ENCODE data around the gene DLL3. TPM values are rescaled to one million over a fixed set of nuclear protein-coding genes. Genes with fewer than 3 reads are reported as not detected.

DLL3 gene
- total RNA-seq, 4 donors from 2014 or later, result not detected

- 33% methylated on average over 10 of the region's 10 CpGs for WGBS, 2 donors
- peak overlapping the region; percentile 67 to 88 (median 86) for H3K27ac ChIP-seq
- H3K4me3 ChIP-seq, result peak overlapping the region; percentile 81 to 96 (median 85)
- no peaks in the 10 kb centered on the region for H3K9me3 ChIP-seq
- no peaks in the 10 kb centered on the region for H3K27me3 ChIP-seq
- TF ChIP-seq POLR2A (IDR thresholded peaks at IDR 0.05), result no peak
- TF ChIP-seq EP300 (IDR thresholded peaks at IDR 0.05), result no peak
- no peak for TF ChIP-seq CTCF (IDR thresholded peaks at IDR 0.05)
- peaks cover 0 to 52% (median 0%) of the 10 kb centered on the region in 3 donors for H3K36me3 ChIP-seq
- H3K4me1 ChIP-seq, result peaks cover 0 to 23% (median 15%) of the 10 kb centered on the region in 4 donors
- DNase-seq (ENCODE audit: low spot score in 2 of 2), result no peak
Measured at GRCh38 chr19:39479916-39480315, 18.8 kb upstream of the DLL3 start.

- TF ChIP-seq CTCF (IDR thresholded peaks at IDR 0.05) (peak in 1 of 5 experiments; percentile 58), POLR2A (IDR thresholded peaks at IDR 0.05) (peak in 1 of 2 donors; percentile 63), EP300 (IDR thresholded peaks at IDR 0.05) (peak; percentile 93 to 96)
- Histone ChIP-seq H3K36me3 (peaks cover 3 to 52% (median 3%) of the 10 kb centered on the region in 3 donors), H3K9me3 (no peaks in the 10 kb centered on the region), H3K4me1 (peaks cover 0 to 23% (median 15%) of the 10 kb centered on the region in 4 donors), H3K4me3 (peak within 1 kb of the TSS; percentile 81 to 96 (median 85)), H3K27ac (peak within 1 kb of the TSS; percentile 67 to 88 (median 86)), H3K27me3 (no peaks in the 10 kb centered on the region)
- peak; percentile 98 for DNase-seq (ENCODE audit: low spot score in 2 of 2)
- WGBS, 2 donors, result 0% methylated on average over 32 to 46 of the region's 62 CpGs
Measured at GRCh38 chr19:39480337-39481228, 18.2 kb upstream of the DLL3 start, which contains the start of gene TIMM50. Gene TIMM50, plus strand, starts transcription at chr19:39480838. Its CDS starts 16 bp downstream, at chr19:39480854.

GRCh38 chr19:39481229-39481545, 17.6 kb upstream of the DLL3 start:
- TF ChIP-seq POLR2A (IDR thresholded peaks at IDR 0.05) (no peak), EP300 (IDR thresholded peaks at IDR 0.05) (no peak), CTCF (IDR thresholded peaks at IDR 0.05) (no peak)
- H3K27me3 ChIP-seq, result no peaks in the 10 kb centered on the region
- no peaks in the 10 kb centered on the region for H3K9me3 ChIP-seq
- H3K27ac ChIP-seq, result peak overlapping the region; percentile 67 to 88 (median 86)
- 1% methylated on average over 9 to 12 of the region's 12 CpGs for WGBS, 2 donors
- peaks cover 0 to 23% (median 15%) of the 10 kb centered on the region in 4 donors for H3K4me1 ChIP-seq
- peaks cover 3 to 52% (median 9%) of the 10 kb centered on the region in 3 donors for H3K36me3 ChIP-seq
- DNase-seq (ENCODE audit: low spot score in 2 of 2), result no peak
- H3K4me3 ChIP-seq, result peak overlapping the region; percentile 81 to 96 (median 85)

- no peak for DNase-seq (ENCODE audit: low spot score in 2 of 2)
- H3K27ac ChIP-seq, result peak overlapping the region in 1 of 4 donors; percentile 88
- H3K4me3 ChIP-seq, result peak overlapping the region; percentile 81 to 96 (median 85)
- no peak for TF ChIP-seq POLR2A (IDR thresholded peaks at IDR 0.05)
- TF ChIP-seq CTCF (IDR thresholded peaks at IDR 0.05), result no peak
- no peak for TF ChIP-seq EP300 (IDR thresholded peaks at IDR 0.05)
- H3K9me3 ChIP-seq, result no peaks in the 10 kb centered on the region
- peaks cover 3 to 52% (median 10%) of the 10 kb centered on the region in 3 donors for H3K36me3 ChIP-seq
- WGBS, 2 donors, result 59 to 62% methylated on average over 11 of the region's 11 CpGs
- H3K4me1 ChIP-seq, result peaks cover 0 to 23% (median 15%) of the 10 kb centered on the region in 4 donors
- no peaks in the 10 kb centered on the region for H3K27me3 ChIP-seq
Measured at GRCh38 chr19:39481676-39482075, 17.1 kb upstream of the DLL3 start.

- Histone ChIP-seq H3K4me3 (no peak overlapping the region), H3K36me3 (peaks cover 3 to 56% (median 12%) of the 10 kb centered on the region in 3 donors), H3K27me3 (no peaks in the 10 kb centered on the region), H3K27ac (no peak overlapping the region), H3K9me3 (no peaks in the 10 kb centered on the region), H3K4me1 (peaks cover 0 to 23% (median 15%) of the 10 kb centered on the region in 4 donors)
- WGBS, 2 donors, result 71 to 82% methylated on average over 6 of the region's 6 CpGs
- TF ChIP-seq CTCF (IDR thresholded peaks at IDR 0.05) (no peak), EP300 (IDR thresholded peaks at IDR 0.05) (no peak), POLR2A (IDR thresholded peaks at IDR 0.05) (no peak)
- no peak for DNase-seq (ENCODE audit: low spot score in 2 of 2)
Measured at GRCh38 chr19:39483141-39483540, 15.6 kb upstream of the DLL3 start.

All from tibial nerve (tissue), 4 donors.